Esophagus (tissue), 2 donors: ENCODE results near the gene TTPAL. TPM values are rescaled to one million over a fixed set of nuclear protein-coding genes. Genes with fewer than 3 reads are reported as not detected.

Experiments
- H3K27ac ChIP-seq, 2 donors: one replicate each; pipeline ENCODE4 v1.5.1; 2013; ENCODE audit warnings: low read depth in 2 of 2, mild to moderate bottlenecking in 2 of 2, inconsistent platforms in 1 of 2, low read length in 1 of 2, moderate library complexity in 1 of 2
- H3K27me3 ChIP-seq, 2 donors: one replicate each; pipeline ENCODE4 v1.6.1; 2013; ENCODE audit warnings: low read length in 2 of 2, control low read depth in 1 of 2, mild to moderate bottlenecking in 1 of 2; ENCODE audit not compliant: insufficient read depth in 2 of 2, control insufficient read depth in 1 of 2
- H3K36me3 ChIP-seq, 2 donors: one replicate each; pipeline ENCODE4 v1.6.1; 2013; ENCODE audit warnings: low read length in 1 of 2; ENCODE audit not compliant: control insufficient read depth in 2 of 2, insufficient read depth in 2 of 2
- H3K4me1 ChIP-seq, 2 donors: one replicate each; pipeline ENCODE4 v1.6.1; 2013; ENCODE audit warnings: low read length in 1 of 2; ENCODE audit not compliant: control insufficient read depth in 2 of 2, insufficient read depth in 2 of 2
- H3K4me3 ChIP-seq, 2 donors: one replicate each; pipeline ENCODE4 v1.5.1; 2013; ENCODE audit warnings: low read length in 2 of 2, mild to moderate bottlenecking in 2 of 2, low read depth in 1 of 2, moderate library complexity in 1 of 2
- H3K9me3 ChIP-seq, 2 donors: one replicate each; pipeline ENCODE4 v1.6.1; 2013; ENCODE audit warnings: mild to moderate bottlenecking in 2 of 2, low read depth in 1 of 2, low read length in 1 of 2, moderate library complexity in 1 of 2; ENCODE audit not compliant: control insufficient read depth in 2 of 2, insufficient read depth in 1 of 2
- WGBS, 2 donors: extraction: QIAGEN DNeasy Blood & Tissue Kit; methylation state at CpG; one replicate each; pipeline ENCODE4 v1.1.7; 2013; 5-methylcytosine and 5-hydroxymethylcytosine counted together
- polyA plus RNA-seq, 2 donors: library from polyadenylated mRNA; stranded (reverse); fragments of 200-250 nt; gene quantifications; one replicate each; pipeline ENCODE4 v1.2.3, GENCODE V29; 2013
- donor health status: healthy with polysubstance abuse.
- donor health status: Bipolar disorder and iron deficiency.

The TTPAL gene
- polyA plus RNA-seq, 2 donors = 3.1 to 5.0 TPM

- Histone ChIP-seq H3K36me3 (no peaks in the 10 kb centered on the region), H3K4me1 (no peaks in the 10 kb centered on the region), H3K4me3 (no peak overlapping the region), H3K27ac (no peak overlapping the region), H3K9me3 (no peaks in the 10 kb centered on the region), H3K27me3 (no peaks in the 10 kb centered on the region)
- WGBS, 2 donors = 60 to 65% methylated on average over 6 of the region's 6 CpGs
These were observed 50.5 kb downstream of the TTPAL start for GRCh38 chr20:44526129-44526528.

- Histone ChIP-seq H3K27ac (no peak overlapping the region), H3K4me1 (peaks cover 0 to 1% of the 10 kb centered on the region in 2 donors), H3K9me3 (no peaks in the 10 kb centered on the region), H3K36me3 (no peaks in the 10 kb centered on the region), H3K27me3 (no peaks in the 10 kb centered on the region), H3K4me3 (no peak overlapping the region)
- 73 to 79% methylated on average over 4 of the region's 4 CpGs for WGBS, 2 donors
These were observed 52.1 kb downstream of the TTPAL start for GRCh38 chr20:44527716-44528199.

- Histone ChIP-seq H3K4me3 (no peak overlapping the region), H3K27me3 (no peaks in the 10 kb centered on the region), H3K9me3 (no peaks in the 10 kb centered on the region), H3K36me3 (no peaks in the 10 kb centered on the region), H3K4me1 (peaks cover 0 to 2% of the 10 kb centered on the region in 2 donors), H3K27ac (no peak overlapping the region)
- 80 to 86% methylated on average over 6 of the region's 6 CpGs for WGBS, 2 donors
These were observed 52.6 kb downstream of the TTPAL start for GRCh38 chr20:44528309-44528708.

- Histone ChIP-seq H3K9me3 (no peaks in the 10 kb centered on the region), H3K27me3 (no peaks in the 10 kb centered on the region), H3K36me3 (no peaks in the 10 kb centered on the region), H3K4me3 (peak overlapping the region; percentile 66 to 76), H3K4me1 (peaks cover 0 to 2% of the 10 kb centered on the region in 2 donors), H3K27ac (peak overlapping the region; percentile 43 to 64)
- WGBS, 2 donors = 8 to 16% methylated on average over 11 of the region's 11 CpGs
These were observed 56.7 kb downstream of the TTPAL start for GRCh38 chr20:44532259-44532980.

GRCh38 chr20:44532981-44533331 lies 57.3 kb downstream of the TTPAL start:
- WGBS, 2 donors = 64 to 75% methylated on average over 2 of the region's 2 CpGs

GRCh38 chr20:44533928-44534327 lies 58.3 kb downstream of the TTPAL start:
- Histone ChIP-seq H3K9me3 (no peaks in the 10 kb centered on the region), H3K4me1 (peaks cover 0 to 2% of the 10 kb centered on the region in 2 donors), H3K27ac (no peak overlapping the region), H3K4me3 (no peak overlapping the region), H3K27me3 (no peaks in the 10 kb centered on the region), H3K36me3 (no peaks in the 10 kb centered on the region)
- WGBS, 2 donors = 74 to 78% methylated on average over 4 of the region's 4 CpGs

More at GRCh38 chr20:44532981-44533331, 57.3 kb downstream of the TTPAL start:
- no peaks in the 10 kb centered on the region for H3K9me3 ChIP-seq
- H3K4me3 ChIP-seq = no peak overlapping the region
- no peaks in the 10 kb centered on the region for H3K27me3 ChIP-seq
- H3K27ac ChIP-seq = peak overlapping the region; percentile 6 to 64
- H3K36me3 ChIP-seq = no peaks in the 10 kb centered on the region
- H3K4me1 ChIP-seq = peaks cover 0 to 2% of the 10 kb centered on the region in 2 donors

- Histone ChIP-seq H3K4me1 (peaks cover 0 to 2% of the 10 kb centered on the region in 2 donors), H3K4me3 (no peak overlapping the region), H3K36me3 (no peaks in the 10 kb centered on the region), H3K27me3 (no peaks in the 10 kb centered on the region), H3K27ac (no peak overlapping the region), H3K9me3 (no peaks in the 10 kb centered on the region)
- 84% methylated on average over 3 of the region's 3 CpGs for WGBS, 2 donors
These were observed 60.5 kb downstream of the TTPAL start for GRCh38 chr20:44536175-44536574.

- Histone ChIP-seq H3K4me1 (no peaks in the 10 kb centered on the region), H3K27me3 (no peaks in the 10 kb centered on the region), H3K4me3 (no peak overlapping the region), H3K36me3 (no peaks in the 10 kb centered on the region), H3K27ac (no peak overlapping the region), H3K9me3 (no peaks in the 10 kb centered on the region)
- 70 to 79% methylated on average over 1 of the region's 1 CpG for WGBS, 2 donors
These were observed 62.3 kb downstream of the TTPAL start for GRCh38 chr20:44537993-44538392.

- H3K4me3 ChIP-seq = no peak overlapping the region
- H3K27ac ChIP-seq = no peak overlapping the region
- no peaks in the 10 kb centered on the region for H3K27me3 ChIP-seq
- no peaks in the 10 kb centered on the region for H3K36me3 ChIP-seq
- no peaks in the 10 kb centered on the region for H3K4me1 ChIP-seq
- WGBS, 2 donors = 61 to 72% methylated on average over 6 of the region's 6 CpGs
- H3K9me3 ChIP-seq = no peaks in the 10 kb centered on the region
These were observed 65.2 kb downstream of the TTPAL start for GRCh38 chr20:44540834-44541233.

GRCh38 chr20:44541992-44542391 lies 66.3 kb downstream of the TTPAL start:
- Histone ChIP-seq H3K27me3 (no peaks in the 10 kb centered on the region), H3K27ac (no peak overlapping the region)
- WGBS, 2 donors = 49 to 50% methylated on average over 4 of the region's 4 CpGs

More at GRCh38 chr20:44541992-44542391, 66.3 kb downstream of the TTPAL start:
- Histone ChIP-seq H3K4me1 (no peaks in the 10 kb centered on the region), H3K36me3 (no peaks in the 10 kb centered on the region), H3K4me3 (no peak overlapping the region), H3K9me3 (no peaks in the 10 kb centered on the region)
